Fibroblast of pulmonary artery (primary cell): Measurements from ENCODE around the gene PCDH9.

Experiments
- DNase-seq: peaks from one replicate; pipeline ENCODE4 v3.0.0-alpha.2; 2010; ENCODE audit warnings: low read depth
- H3K4me3 ChIP-seq: replicated peaks from 2 replicates; pipeline ENCODE4 v1.5.1; 2011; ENCODE audit warnings: low read depth, mild to moderate bottlenecking, control low read depth, low read length, moderate library complexity
- TF ChIP-seq, protein P1 (sequence below): IDR thresholded peaks from 2 replicates; pipeline ENCODE4 v1.5.1; 2011; ENCODE audit warnings: mild to moderate bottlenecking, control low read depth, low read length, inconsistent platforms; ENCODE audit errors: missing control alignments

The PCDH9 gene

DNA sequence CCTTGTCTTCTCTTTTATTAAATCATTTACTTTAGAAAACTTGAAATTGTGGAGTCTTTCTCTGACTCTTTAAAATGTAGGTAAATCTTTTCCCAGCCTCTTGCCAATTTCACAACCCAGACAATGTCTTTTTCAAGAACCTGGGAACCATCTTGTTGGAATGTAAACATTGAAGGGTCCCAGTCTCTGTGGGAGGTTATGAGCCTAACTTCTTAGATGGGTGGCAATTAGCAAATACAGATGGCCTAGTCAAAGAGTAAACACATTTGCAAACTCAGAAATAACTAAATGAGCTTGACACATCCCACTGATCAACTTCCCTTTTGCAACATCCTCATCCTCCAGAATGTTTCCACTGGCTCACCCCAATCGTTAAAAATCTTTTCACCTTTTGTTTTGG lies 721.0 kb downstream of the PCDH9 start:
- no peak for DNase-seq
- TF ChIP-seq, protein P1, sequence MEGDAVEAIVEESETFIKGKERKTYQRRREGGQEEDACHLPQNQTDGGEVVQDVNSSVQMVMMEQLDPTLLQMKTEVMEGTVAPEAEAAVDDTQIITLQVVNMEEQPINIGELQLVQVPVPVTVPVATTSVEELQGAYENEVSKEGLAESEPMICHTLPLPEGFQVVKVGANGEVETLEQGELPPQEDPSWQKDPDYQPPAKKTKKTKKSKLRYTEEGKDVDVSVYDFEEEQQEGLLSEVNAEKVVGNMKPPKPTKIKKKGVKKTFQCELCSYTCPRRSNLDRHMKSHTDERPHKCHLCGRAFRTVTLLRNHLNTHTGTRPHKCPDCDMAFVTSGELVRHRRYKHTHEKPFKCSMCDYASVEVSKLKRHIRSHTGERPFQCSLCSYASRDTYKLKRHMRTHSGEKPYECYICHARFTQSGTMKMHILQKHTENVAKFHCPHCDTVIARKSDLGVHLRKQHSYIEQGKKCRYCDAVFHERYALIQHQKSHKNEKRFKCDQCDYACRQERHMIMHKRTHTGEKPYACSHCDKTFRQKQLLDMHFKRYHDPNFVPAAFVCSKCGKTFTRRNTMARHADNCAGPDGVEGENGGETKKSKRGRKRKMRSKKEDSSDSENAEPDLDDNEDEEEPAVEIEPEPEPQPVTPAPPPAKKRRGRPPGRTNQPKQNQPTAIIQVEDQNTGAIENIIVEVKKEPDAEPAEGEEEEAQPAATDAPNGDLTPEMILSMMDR = no peak
- no peak overlapping the region for H3K4me3 ChIP-seq

GRCh38 chr13:66508153-66508909 lies 721.8 kb downstream of the PCDH9 start:
- TF ChIP-seq, protein P1 = no peak
- no peak overlapping the region for H3K4me3 ChIP-seq
- DNase-seq = peak; percentile 43

DNA sequence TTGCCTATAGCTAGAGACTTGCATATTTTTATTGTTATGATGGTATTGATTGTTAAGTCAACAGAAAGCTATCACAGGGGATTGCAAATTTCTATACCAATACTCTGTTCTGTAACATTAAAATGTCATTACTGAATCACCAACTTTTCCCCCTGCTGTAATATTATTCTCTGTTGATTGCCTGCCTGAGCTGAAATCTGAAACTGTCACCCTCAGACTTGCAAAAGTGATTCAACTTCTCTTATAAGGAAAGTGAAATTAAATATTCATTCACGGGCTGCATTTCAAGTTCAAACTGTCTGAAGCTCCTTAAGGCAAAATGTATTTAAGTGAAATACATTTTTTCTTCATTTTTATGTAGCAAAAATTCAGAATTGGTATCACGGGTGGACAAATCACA lies 723.2 kb downstream of the PCDH9 start:
- no peak for DNase-seq
- TF ChIP-seq, protein P1 = no peak

DNA sequence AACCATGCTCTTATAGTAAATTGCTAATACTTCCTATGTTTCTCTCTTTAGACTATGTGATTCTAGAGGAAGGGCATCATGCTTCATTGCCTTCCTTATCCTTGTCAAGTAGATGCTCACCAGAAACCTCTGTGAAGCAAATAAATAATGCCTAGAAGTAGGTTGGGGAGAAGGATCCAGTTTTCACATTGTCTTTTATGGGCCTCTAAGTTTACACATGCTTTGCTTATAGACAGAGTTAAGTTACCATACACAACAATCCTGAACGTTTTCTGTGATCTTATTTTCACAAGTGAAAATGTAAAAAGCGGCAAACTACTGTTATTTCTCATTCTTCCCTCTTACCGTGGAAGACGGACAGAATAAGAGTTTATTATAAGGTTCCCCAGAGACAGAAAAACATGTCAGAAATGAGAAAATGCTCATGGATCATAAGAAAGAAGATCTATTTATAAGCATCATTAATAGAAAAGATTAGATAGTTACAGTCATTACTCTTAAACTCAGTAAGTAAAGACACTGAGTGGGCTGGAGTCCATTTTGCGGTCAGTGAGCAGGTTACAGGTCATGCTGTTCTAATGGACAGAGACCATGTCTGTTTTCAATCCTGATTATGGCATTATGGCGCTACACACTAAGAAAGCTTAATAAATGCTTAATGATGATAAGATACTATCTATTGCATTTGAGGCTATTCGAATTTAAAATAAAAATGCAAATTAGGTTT lies 723.9 kb downstream of the PCDH9 start:
- no peak for DNase-seq
- TF ChIP-seq, protein P1 = no peak
- H3K4me3 ChIP-seq = no peak overlapping the region

More for the DNA sequence above, 723.2 kb downstream of the PCDH9 start:
- no peak overlapping the region for H3K4me3 ChIP-seq

- TF ChIP-seq, protein P1 = no peak
- no peak for DNase-seq
- no peak overlapping the region for H3K4me3 ChIP-seq
Observed at GRCh38 chr13:66503890-66504289, 726.2 kb downstream of the PCDH9 start.

- H3K4me3 ChIP-seq = no peak overlapping the region
- DNase-seq = peak; percentile 72
- TF ChIP-seq, protein P1 = no peak
Observed at GRCh38 chr13:66501181-66501580, 729.0 kb downstream of the PCDH9 start.
